ENCODE results near the gene PNKP.

The PNKP gene

GRCh38 chr19:49818649-49819370, 48.6 kb downstream of the PNKP start:
- DNase-seq (ENCODE audit: low spot score), result no peak

DNA sequence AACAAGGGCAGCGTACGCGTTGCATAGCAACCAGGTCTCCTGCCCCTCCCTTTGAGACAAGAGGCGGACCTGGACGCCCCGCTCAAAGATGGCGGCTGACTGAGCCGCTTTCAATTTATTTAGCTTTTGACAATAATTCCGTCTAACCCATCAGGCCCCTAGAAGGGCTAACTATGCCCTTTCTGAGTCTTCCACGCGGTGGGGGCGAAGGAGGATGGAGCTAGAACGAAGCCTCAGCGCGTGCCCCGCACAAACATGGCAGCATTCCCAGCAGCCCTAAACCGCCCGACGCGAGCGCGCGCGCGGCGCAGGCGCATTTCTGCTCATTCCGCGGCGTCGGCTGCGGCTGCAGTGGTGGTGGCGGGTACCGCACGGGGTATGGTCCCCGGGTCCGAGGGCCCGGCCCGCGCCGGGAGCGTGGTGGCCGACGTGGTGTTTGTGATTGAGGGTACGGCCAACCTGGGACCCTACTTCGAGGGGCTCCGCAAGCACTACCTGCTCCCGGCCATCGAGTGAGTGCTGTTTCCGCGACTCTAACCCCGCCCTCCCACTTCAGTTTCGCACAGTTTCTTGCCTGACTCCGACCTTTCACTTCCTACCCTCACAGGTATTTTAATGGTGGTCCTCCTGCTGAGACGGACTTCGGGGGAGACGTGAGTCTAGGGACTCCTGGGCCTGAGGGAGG, 49.3 kb downstream of the PNKP start, which contains the start of gene MED25:
MED25 (plus strand) TSS at position 326 of the 685 bp plus-strand sequence; CDS start at position 379, 53 bp downstream.
- peak; percentile 94 for DNase-seq (ENCODE audit: low spot score)

GRCh38 chr19:49816590-49816989, 50.8 kb downstream of the PNKP start:
- DNase-seq (ENCODE audit: low spot score), result no peak

DNA sequence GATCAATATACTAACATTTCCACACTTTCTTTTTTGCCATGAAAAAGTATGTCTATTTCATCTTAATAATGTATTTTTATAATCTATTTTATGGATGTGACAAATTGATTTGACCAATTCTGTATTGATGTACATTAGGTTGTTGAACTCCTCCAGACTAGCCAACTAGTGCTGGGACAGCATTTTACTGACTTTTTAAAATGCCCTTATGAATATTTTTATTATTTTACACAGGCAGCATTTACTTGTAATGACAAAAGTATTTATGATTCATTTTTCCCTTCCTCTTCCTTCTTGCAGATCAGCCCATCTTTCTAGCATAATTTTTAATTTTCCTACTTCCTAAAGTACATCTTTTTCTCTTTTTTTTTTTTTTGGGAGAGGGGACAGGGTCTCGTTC, 53.4 kb downstream of the PNKP start:
- no peak for DNase-seq (ENCODE audit: low spot score)

DNA sequence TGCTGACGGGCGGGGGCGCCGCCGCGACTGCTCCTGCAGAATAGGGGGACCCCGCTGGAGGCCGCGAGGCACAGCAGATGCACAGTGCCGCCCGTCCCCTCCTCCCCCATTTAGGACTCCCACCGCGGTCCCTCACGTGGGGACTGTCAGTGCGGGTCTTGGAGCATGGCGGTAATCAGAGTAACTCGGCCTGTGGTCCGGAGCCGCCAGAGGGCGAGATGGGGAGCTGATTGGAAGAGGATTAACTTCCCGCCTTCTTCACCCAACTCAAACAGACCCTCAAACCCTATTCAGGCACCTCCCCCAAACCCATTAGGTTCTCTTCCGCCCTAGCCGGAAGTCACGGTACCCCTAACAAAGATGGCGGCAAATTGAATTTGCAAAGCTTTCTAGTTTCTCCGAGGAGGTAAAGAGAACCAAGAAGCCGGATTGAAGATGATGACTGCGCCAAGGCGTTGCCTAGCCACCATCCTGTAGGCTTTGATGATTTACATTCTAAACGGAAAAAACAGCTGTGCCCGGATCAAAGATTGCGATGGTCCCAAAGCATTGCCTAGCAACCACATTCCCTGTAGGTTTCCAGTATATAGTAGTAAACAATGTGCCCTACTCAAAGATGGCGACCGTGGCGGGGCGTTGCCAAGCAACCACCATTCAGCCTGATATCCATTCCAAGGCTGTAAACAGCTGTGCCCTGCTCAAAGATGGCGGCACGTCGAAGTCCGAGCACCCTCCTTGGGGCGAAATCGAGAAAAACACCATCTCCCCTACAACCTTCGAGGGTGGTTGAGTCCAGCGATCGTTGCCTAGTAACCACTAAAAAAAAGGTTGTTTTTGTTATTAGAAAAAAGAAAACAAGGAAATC, 54.1 kb downstream of the PNKP start, which contains the start of gene FUZ:
FUZ (minus strand) TSS at position 296 of the 865 bp plus-strand sequence; CDS start at position 110, 186 bp downstream.
- DNase-seq (ENCODE audit: low spot score), result peak; percentile 95

GRCh38 chr19:49812452-49812996, 54.9 kb downstream of the PNKP start:
- DNase-seq (ENCODE audit: low spot score), result no peak

DNA sequence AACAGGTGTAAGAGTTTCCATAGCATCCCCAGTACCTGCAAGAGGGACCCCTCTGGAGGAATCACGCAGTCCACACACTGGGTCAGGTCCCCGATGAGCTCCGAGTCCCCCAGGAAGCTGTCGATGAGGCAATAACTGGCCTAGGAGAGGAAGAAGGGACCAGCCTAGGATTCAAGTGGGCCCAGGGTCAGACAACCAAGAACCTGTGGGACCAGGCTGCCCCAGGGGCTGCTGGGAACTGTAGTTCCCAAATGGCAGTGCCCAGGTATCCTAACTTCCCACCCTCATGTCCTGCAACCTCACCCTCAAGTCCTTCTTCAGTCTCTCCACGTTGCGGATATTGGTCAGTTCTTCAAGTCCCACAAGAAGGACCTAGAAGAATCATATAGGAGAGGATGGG, 56.0 kb downstream of the PNKP start:
- no peak for DNase-seq (ENCODE audit: low spot score)

Measured in AG08396 (cell line).